HG02759 (cell line): ENCODE data around the gene TSPAN18.

Source experiments
- ATAC-seq: cut with Tn5 transposase; IDR thresholded peaks from one replicate; pipeline ENCODE4 v1.9.1; 2021; ENCODE audit warnings: mild to moderate bottlenecking, moderate library complexity; ENCODE audit not compliant: unreplicated experiment

TSPAN18 gene

GRCh38 chr11:44837661-44838060, 110.9 kb downstream of the TSPAN18 start:
- ATAC-seq: no peak

DNA sequence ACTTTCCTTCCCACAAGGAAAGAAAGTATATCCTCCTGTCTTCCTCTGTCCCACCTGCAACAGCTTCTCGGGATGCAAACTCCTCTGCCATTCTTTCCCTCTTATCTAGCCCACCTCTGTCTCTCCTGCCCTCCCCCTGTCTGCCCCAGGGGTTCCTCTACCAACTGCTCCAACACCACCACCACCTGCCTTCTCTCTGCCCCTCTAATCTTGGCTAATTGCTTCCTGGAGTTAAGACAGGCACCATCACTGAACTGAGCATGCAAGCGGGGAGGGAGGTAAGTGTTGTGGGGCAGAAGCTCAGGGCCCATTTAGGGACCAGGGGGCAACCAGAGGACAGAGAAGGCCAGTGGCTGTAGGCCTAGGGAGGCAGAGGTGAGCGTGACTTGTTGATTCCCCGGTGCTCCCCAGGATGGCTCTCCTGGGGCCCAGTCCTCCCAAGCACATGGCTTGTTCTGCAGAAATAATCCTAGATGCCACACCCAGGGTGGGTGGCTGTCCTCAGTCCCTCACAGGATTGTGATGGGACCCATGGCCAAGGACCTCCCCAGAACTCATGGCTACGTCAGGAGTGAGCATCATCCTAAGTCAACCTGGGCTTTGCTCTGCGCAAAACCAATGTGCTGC, 112.8 kb downstream of the TSPAN18 start:
- ATAC-seq: no peak

- ATAC-seq: no peak
Measured at GRCh38 chr11:44840085-44840478, 113.3 kb downstream of the TSPAN18 start.

GRCh38 chr11:44840521-44841251, 113.9 kb downstream of the TSPAN18 start:
- no peak for ATAC-seq

DNA sequence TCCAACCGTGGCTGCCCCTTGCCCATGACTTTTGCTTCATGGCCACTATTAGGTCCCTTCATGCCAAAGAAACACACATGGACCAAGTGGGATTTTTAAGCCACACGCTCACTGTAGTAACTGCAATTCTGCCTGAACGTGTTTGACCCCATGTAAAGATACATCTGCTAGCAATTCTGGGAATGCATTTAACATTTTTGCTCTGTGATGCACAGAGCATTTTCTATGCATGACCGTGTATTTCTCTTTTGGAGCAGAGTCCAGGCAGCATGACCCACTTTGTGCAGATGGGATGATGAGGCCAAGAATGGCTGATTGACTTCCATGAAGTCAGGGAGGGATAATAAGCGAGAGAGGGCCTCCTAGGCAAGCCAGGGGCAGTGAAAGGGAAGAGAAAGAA, 115.5 kb downstream of the TSPAN18 start:
- no peak for ATAC-seq

- no peak for ATAC-seq
Measured at GRCh38 chr11:44846852-44847251, 120.1 kb downstream of the TSPAN18 start.

GRCh38 chr11:44847316-44847715, 120.6 kb downstream of the TSPAN18 start:
- ATAC-seq: no peak

GRCh38 chr11:44848203-44848962, 121.6 kb downstream of the TSPAN18 start:
- ATAC-seq: no peak

DNA sequence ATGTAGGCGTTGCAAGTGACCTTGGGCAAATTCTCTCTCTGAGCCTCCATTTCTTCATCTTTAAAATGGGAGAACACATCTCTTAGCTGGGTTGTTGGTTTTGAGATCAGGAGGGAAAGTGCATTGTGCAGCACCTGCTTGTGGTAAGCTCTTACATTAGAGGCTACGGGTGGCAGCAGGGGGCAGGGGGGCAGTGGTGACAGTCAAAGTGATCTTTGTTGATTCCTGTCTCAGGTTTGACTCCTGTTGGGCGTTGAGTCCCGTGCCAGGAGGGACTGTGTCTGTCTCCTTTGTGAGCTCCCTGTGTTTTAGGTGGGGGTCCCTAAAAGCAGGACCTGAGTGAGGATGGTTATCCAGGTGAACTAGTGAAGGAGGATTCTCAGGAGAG, 122.2 kb downstream of the TSPAN18 start:
- ATAC-seq: no peak

- ATAC-seq: no peak
Measured at GRCh38 chr11:44849424-44849823, 122.7 kb downstream of the TSPAN18 start.

GRCh38 chr11:44849922-44850321, 123.2 kb downstream of the TSPAN18 start:
- no peak for ATAC-seq

- ATAC-seq: no peak
Measured at GRCh38 chr11:44851496-44851895, 124.7 kb downstream of the TSPAN18 start.

GRCh38 chr11:44852159-44852747, 125.5 kb downstream of the TSPAN18 start:
- ATAC-seq: no peak

GRCh38 chr11:44852952-44853351, 126.2 kb downstream of the TSPAN18 start:
- ATAC-seq: no peak

- ATAC-seq: no peak
Measured at GRCh38 chr11:44853666-44854065, 126.9 kb downstream of the TSPAN18 start.

DNA sequence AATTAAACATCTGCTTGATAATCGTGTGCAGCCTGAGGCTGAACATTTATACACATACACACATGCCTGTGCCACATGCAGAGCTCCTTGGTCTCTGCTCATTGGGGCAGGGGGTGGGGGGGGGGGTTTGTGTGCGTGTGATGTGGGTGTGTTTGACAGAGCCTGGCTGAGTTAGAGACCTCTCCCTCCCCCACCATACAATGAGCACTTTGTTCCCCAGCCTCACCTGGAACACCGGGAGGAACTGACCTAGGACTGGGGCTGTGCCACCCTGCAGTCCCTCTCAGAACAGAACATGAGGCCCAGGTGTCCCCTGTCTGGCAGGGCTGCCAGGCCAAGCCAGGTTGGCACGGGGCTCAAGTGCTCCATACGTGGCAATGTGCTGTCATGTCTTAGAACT, 127.3 kb downstream of the TSPAN18 start:
- no peak for ATAC-seq

- no peak for ATAC-seq
Measured at GRCh38 chr11:44854741-44855492, 128.2 kb downstream of the TSPAN18 start.

DNA sequence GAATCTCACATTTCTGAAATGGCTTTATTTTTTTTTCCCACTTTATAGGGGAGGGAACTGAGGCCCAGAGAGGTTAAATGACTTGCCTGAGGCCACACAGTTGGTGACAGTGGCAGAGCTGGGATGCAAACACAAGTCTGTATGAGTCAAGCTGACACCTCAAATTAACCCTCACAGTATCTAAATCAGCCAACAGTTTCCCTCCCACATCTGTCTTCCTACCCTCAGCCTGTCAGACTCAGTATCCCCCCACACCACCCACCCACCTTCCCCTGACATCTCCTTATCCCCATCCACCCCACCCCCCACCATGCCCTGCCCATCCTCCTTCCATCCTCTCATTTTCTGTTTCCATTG, 128.7 kb downstream of the TSPAN18 start:
- ATAC-seq: no peak

GRCh38 chr11:44857490-44858090, 130.8 kb downstream of the TSPAN18 start:
- ATAC-seq: no peak

DNA sequence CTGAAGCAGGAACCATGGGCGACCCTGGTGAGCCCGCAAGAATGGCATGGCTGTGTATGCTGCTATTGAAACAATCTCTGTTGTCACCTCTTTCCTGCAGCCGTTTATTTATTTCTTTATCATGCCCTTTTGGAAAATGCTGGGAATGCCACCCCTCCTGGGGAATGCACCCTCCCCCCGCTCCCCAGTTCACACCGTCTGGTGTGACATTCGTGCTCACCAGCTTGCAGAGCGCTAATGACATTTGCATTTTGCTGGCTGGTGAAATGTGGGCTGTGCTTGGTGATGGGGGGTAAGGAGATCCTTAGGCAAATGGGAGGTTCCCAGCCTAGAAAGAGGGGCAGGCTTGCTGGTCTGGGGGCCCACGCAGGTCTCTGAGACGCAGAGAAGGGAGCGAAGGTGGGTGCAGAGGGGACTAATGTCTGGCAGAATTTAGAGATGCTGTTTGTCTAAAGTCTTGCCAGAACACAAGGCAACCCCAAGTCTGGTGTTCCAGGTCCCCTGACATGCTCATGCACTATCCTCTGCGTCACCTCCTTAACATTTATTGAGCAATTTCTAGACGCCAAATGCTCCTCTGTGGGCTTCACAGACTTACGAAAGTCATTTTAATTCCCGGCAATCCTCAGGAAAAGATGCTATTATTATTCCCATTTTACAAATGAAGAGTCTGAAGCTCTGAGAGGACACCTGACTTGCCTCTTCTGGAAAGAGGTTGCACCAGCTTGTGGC, 132.2 kb downstream of the TSPAN18 start:
- ATAC-seq: no peak
